Left lobe of liver (tissue), 2 donors: ENCODE results near the gene ATP2B2. TPM values are rescaled to one million over a fixed set of nuclear protein-coding genes. Genes with fewer than 3 reads are reported as not detected.
A peak's percentile ranks its signal among the peaks of the same experiment; 100 is the strongest.

Experiments used
- ATAC-seq: fragments of 200-7000 bp; cut with Tn5 transposase; one replicate; pipeline ENCODE4 v1.9.1; 2020; ENCODE audit warnings: mild to moderate bottlenecking, moderate library complexity
- DNase-seq: peaks from one replicate; pipeline ENCODE4 v3.0.0-alpha.2; 2020; ENCODE audit warnings: low spot score
- total RNA-seq: library from RNA; stranded (reverse); gene quantifications from one replicate; pipeline ENCODE4 v1.2.1, GENCODE V29; 2021
- donor health status: DM: no; HTN: no; CAD: no; lungs with moderate emphysema.
- donor health status: DM: no; HTN: yes; CAD: no.

ATP2B2 gene
- total RNA-seq, 1 donor from 2014 or later = 37.9 TPM

- DNase-seq = no peak
- ATAC-seq = no peak
These were observed 7.3 kb upstream of the ATP2B2 start for GRCh38 chr3:10512687-10513086.

GRCh38 chr3:10511809-10512494 lies 6.6 kb upstream of the ATP2B2 start:
- no peak for DNase-seq
- no peak for ATAC-seq

- ATAC-seq (no peak), DNase-seq (no peak)
These were observed 5.5 kb upstream of the ATP2B2 start for GRCh38 chr3:10510743-10511432.

DNA sequence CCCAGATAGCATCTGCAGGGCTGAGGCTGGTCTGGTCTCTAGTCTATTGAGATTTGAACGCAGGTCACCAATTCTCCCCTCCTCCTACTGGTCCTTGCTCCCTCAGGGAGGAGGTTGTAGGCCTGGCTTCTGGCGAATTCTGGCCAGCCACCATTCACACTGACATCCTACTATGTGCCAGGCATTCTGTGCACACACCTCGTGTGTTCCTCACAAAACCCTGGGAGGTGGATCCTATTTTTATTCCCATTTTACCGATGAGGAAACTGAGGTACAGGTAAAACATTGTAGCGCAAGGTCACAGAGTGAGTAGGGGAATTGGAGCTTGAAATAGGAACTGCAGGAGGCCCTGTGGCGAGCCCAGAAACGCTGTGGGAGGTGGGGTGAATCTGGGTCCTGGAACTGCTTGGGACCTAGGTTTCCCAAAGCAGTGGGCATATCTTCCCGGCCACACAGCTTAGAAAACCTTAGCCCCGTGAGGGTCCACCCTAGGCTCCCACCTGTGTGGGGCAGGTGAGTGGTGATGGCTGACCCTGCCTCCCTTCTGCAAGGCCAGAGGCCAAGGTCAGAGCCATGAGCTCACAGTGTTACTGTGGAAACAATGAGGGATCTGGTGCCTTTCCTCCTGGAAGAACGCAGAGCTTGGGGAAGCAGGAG lies 4.8 kb upstream of the ATP2B2 start:
- no peak for ATAC-seq
- DNase-seq = no peak

GRCh38 chr3:10509325-10509724 lies 3.9 kb upstream of the ATP2B2 start:
- ATAC-seq (no peak), DNase-seq (no peak)

DNA sequence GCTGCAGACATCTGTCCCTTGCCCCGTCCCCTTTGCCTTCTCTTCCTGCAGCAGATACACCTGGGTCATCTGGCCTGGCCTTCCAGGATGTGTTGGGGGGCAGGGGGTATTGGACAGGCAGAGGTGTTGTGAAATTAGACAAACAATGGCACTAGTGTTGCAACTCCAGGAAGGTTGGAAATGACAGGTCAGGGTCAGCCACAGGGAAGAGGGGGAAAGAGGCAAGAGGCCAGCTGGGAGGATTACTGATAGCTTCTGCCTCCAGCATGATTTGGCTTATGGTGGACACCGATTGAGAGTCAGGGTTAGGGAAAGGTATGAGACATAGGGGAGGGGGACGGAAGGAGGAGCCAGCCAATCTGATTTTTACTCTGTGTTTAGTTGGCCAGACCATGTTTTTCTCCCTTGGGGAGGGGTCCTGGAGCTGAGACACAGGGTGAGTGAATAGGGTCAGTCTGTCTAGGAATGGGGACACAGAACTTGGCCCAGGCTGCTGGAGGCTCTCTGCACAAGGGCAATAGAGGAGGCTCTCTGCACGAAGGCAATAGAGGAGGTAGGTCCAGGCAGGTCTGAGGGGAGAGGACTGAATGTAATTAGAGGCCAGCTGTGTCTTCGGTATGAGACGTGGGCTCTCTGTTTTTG lies 3.4 kb upstream of the ATP2B2 start:
- peak; percentile 92 for DNase-seq
- ATAC-seq = peak; percentile 72

DNA sequence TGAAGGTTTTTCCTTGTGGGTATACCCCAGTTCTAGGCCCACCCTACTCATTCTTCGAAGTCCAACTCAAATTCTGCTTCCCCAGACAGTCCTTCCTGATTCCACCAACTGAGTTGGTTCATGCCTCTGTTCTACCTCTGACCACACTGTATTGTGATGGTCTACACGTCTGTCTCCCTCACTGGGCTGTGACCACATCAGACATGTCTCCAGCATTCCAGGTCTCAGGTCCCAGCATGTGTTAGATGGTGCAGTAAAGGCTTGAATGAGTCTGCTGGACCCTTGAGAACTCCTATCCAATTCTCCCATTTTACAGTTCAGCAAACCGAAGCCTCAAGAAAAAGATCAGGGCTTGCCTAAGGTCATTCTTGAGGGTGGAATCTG lies 2.8 kb upstream of the ATP2B2 start:
- ATAC-seq (peak; percentile 2), DNase-seq (no peak)

GRCh38 chr3:10507331-10507730 lies 1.9 kb upstream of the ATP2B2 start:
- ATAC-seq = no peak
- DNase-seq = no peak

GRCh38 chr3:10506696-10507095 lies 1.3 kb upstream of the ATP2B2 start:
- ATAC-seq (peak; percentile 1), DNase-seq (no peak)

- ATAC-seq (peak; percentile 1), DNase-seq (no peak)
These were observed 602 bp upstream of the ATP2B2 start for GRCh38 chr3:10505791-10506585.

DNA sequence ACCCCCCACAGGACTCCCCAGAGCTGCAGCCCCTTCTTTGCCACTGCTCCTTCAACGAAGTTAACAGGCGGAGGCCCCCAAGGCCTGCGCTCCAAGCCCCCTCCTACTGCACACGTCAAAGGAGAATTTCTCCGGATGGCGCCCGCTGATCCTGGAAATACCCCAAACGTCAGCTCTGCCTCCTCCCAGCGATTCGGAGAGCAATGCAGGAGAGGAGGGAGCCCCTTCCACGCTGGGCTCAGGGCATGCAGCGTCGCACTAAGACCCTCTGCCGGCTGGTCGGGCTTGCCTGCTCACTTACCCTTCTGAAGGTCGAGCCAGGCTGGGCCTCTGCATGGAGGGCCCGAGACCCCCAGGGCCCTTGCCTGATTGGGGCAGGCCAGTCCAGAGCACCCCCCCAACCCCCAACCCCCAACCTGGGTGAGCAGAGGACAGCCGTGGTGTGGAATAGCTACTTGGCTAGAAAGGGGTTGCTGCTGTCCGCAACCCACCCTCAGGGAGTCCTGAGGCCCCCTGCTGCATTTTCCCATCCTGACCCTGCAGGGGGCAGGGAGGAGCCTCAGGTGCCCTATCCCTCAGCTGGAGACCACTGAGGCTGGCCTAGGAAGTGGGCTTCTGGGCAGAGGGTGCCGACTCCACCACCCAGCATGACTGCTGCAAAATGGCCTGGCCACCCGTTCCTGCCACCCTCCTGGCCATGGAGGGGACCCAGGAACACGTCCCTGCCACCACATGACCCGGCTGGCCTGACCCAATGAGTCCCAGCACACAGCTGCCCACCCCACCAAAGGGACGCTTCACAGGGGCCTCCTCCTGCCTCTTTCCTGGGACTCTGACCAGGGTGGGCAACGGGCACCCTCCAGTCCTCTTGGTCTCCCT lies 976 bp downstream of the ATP2B2 start:
- ATAC-seq (peak; percentile 0), DNase-seq (no peak)

GRCh38 chr3:10503217-10503796 lies 2.1 kb downstream of the ATP2B2 start:
- ATAC-seq (peak; percentile 13), DNase-seq (no peak)

DNA sequence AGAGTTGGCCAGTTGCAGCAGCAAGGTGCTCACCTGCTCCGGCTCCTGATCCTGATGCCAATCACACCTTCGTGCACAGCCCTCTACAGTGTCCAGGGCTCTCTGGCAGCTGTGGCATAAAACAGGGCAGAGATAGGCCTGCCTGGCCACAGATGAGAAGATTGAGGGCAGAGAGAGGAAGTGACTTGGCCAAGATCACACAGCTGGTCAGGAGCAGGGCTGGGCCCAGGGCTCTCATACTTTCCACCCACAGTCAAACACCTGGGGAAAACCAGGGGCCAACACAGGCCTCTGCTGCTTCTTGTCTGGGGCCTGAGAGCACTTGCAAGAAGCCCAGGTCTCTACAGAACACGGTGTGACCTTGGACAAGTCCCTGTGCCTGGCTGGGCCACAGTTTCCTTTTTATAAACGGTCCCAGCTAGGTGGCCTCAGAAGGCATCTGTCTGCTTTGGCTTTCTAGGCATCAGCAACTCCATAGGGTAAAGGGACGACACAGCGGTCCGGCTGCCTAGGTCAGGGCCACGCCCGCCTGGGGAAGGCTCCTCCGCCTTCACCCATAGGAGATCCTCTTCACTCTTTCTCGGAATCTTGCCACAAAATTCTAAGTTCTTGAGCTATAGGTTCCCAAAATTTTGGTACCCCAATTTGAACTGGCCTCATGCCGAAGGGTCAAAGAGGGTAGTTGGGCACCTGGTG lies 3.1 kb downstream of the ATP2B2 start:
- DNase-seq (no peak), ATAC-seq (no peak)

DNA sequence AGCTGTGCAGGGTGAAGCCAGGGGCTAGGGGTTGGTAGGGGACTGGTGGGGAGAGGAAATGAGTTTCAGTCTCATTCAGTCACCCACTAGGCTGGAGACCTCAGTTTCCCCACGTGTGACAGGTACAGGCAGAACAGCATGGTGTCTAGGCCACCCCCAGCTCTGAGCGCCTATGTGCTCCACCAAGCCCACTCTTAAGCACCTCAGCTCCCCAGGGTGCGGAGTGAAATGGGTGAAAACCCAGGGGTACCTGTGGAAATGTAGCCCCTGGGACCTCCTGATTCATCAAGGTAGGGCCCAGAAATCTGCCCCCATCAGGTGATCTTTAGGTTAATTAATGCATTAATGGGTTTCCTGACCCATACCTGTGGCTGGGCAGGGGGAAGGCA lies 3.7 kb downstream of the ATP2B2 start:
- DNase-seq (no peak), ATAC-seq (no peak)

- DNase-seq (no peak), ATAC-seq (no peak)
These were observed 4.4 kb downstream of the ATP2B2 start for GRCh38 chr3:10500717-10501663.

- DNase-seq (no peak), ATAC-seq (no peak)
These were observed 7.1 kb downstream of the ATP2B2 start for GRCh38 chr3:10498271-10498670.

GRCh38 chr3:10497439-10497838 lies 7.9 kb downstream of the ATP2B2 start:
- no peak for DNase-seq

More at GRCh38 chr3:10497439-10497838, 7.9 kb downstream of the ATP2B2 start:
- no peak for ATAC-seq
